Left forelimb (tissue), 1 donor: Measurements from ENCODE around the gene NPAS3.

Experiments used
- DNase-seq: peaks from one replicate; pipeline ENCODE4 v3.0.0-alpha.2; 2018; ENCODE audit warnings: low spot score

Gene NPAS3

DNA sequence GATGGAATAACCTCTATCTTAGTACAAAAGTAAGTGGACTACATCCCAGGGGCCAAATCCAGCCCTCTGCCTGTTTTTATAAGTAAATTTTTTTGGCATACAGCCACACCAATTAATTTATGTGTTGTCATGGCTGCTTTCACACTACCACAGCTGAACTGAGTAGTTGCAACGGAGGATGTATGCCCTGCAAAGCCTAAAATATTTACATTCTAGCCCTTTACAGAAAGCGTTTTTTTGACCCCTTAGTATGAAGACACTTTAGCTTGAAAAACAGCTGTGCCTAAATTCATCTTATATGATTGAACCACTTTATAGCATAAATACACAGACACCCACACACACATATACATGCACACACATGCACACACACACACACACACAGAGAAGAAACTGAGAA is 510.6 kb downstream of the NPAS3 start:
- no peak for DNase-seq

- DNase-seq: no peak
These were observed 511.2 kb downstream of the NPAS3 start for GRCh38 chr14:33449703-33450395.

DNA sequence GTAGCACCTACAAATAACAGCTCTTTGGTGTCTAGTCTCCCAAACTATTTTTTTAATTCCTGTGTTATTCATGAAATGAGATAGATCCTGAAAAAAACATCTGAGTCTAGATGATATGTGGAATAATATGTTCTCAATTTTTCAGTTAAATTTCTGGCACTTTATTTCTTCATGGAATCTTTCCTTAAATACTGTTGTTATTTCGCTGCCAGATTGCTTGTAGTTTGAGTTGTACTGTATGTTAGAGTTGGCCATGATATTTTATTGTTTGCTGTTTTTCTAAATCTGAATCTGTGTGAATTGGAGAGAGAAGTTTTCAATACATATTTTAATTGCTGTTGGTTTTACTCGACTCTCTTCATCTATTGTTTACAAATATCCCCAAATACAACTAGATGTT is 511.7 kb downstream of the NPAS3 start:
- no peak for DNase-seq

DNA sequence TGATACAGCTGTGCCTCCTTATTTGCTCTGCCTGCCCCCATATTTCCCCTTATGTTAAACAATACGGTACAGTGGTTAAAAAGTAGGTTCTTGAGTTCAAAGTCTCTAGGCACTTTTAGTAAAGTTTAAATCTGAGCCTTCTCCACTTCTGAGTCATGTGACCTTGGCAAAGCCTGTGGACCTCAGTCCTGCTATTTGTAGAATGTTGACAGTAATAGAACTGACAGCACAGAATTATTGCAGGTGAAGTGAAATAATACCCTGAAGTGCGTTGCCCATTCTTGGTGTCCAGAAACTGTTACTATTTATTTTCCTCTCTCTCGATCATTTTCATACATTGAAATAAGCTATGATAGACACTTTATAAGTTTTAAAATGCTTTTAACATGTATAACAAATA is 512.5 kb downstream of the NPAS3 start:
- no peak for DNase-seq

- DNase-seq: no peak
These were observed 514.3 kb downstream of the NPAS3 start for GRCh38 chr14:33452995-33453394.

- no peak for DNase-seq
These were observed 515.4 kb downstream of the NPAS3 start for GRCh38 chr14:33454022-33454595.

GRCh38 chr14:33454707-33455106 is 516.0 kb downstream of the NPAS3 start:
- DNase-seq: no peak

DNA sequence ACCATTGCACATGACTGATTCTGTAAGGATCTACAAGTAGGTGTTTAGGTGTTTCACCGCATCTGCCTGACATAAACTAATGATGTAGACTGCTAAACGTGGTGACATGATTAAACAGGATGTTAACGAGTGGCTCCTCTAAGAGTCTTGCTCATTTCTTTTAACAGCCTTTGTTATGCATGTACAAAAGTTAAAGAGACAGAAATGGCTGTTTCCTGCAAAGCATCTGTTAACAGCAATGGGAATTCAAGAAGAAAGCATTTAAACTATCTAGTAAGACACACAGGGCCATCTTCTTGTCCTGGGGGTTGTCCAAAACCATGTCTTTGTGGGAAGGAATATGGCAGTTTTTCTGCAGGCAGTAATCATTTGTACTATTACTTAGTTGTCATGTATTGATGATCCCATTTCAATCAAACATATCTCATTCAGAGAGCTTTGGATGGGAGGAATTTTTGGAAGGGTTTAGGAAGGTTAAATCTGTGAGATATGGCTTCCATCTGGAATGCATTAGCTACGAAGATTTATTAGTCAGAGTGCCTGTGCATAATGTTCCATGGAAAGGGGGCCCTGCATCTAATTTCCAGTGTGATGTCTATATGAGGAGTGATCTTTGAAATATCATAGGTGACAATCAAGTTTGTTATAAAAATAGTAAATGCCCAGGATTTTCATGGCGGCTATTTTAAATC is 517.1 kb downstream of the NPAS3 start:
- no peak for DNase-seq

DNA sequence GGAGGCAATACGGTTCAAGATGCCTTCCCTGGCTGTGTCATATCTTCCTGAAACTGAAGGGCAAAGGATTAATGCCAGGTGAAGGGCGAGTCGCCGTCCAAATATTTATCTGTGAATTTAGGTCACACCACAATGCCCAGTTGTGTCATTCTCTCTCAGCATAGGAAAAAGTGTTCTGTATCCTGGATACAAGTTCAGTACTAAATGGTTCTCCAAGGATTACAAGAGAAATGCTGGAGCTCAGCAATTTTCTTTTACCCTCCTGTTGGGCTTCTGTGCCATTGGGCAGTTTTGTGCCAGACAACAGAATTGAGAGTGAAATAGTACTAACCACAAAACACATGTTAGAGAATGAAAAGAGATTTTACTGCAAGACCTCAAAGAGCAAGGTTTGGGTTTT is 518.3 kb downstream of the NPAS3 start:
- no peak for DNase-seq

DNA sequence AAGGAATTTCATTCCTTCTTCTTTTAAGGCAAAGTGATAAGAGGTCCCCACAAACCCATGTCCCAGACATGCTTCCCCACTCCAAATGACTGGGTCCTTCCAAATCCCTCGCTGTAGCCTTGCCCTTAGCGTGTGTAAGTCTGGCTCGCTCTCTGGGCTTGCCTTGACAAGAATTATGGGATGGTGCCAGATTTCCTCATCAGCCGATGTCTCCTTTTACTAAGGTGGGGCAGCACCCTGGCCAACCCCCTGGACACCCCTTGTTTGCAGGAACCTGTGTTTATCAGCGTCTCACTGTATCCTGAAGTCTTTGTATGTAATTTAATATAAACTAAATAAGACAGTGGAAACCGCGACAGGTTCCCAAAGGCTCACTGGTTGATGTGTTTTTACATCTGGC is 518.9 kb downstream of the NPAS3 start:
- DNase-seq: no peak

GRCh38 chr14:33460164-33460563 is 521.5 kb downstream of the NPAS3 start:
- no peak for DNase-seq

DNA sequence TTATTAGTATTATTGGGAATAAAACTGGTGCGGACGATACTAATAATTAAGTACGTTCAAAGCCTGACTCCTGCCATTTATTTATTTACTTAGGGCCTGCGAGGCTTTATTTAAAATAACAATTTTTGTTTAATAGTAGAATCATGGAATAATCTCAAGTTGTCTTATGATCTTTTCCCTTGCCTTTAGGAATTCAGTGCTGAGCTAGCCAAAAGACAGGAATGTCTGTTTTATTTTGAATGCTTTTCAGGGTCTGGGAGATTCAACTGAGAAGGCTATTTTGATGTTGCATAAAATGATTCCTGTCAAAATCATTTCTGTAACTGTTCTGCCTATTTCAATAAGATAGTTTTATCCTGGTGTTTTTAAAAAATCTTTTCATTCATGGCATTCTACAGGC is 522.4 kb downstream of the NPAS3 start:
- no peak for DNase-seq

DNA sequence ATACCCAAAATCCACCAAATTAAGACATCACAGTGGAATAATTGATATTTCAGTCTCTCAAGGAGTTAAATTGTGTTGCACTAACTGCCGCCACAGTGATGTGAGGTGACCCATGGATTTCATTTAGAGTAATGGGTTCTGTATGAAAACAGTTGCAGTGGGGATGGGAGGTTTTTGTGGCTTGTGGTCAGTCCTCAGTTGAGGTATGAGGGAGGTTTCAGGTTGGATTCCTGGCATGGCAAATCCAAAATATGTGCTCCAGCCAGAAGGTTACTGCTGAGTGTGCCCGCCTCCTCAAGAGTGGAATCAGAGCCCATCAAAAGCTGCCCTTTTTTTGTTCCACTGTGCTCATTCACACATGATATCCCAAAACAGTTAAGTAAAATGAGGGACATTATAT is 525.1 kb downstream of the NPAS3 start:
- no peak for DNase-seq

DNA sequence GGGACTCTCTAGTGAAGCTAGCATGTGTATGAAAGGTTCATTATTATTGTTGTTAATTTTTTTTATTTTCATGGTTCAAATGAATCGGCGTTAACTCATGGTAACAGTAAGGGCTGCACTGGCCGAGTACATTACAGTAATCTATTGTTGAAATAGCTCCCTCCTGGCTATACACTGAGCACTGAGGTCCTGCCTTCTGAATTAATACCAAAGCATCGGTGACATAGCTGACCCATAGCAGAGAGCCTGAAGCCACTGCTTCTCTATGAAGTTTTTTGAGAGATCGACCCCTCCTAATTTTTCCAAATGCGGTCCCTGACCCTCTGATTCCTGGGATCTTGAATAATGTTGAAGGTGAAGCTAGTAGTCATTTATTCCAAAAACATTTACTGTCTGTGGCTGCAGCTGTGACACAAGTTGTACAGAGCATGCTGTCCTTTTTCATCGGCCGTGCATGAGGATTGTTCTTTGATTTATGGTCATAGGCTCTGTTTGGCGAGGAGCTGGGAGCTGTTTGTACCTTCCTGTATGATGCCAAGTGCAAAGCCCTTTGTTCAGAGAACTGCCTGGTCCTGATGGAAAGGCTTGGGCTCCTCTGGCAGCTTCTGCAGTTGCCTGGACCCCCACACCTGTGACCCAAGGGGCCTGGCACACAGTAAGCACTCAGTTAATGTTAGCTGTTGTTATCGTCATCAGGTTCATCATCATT is 525.7 kb downstream of the NPAS3 start:
- no peak for DNase-seq

DNA sequence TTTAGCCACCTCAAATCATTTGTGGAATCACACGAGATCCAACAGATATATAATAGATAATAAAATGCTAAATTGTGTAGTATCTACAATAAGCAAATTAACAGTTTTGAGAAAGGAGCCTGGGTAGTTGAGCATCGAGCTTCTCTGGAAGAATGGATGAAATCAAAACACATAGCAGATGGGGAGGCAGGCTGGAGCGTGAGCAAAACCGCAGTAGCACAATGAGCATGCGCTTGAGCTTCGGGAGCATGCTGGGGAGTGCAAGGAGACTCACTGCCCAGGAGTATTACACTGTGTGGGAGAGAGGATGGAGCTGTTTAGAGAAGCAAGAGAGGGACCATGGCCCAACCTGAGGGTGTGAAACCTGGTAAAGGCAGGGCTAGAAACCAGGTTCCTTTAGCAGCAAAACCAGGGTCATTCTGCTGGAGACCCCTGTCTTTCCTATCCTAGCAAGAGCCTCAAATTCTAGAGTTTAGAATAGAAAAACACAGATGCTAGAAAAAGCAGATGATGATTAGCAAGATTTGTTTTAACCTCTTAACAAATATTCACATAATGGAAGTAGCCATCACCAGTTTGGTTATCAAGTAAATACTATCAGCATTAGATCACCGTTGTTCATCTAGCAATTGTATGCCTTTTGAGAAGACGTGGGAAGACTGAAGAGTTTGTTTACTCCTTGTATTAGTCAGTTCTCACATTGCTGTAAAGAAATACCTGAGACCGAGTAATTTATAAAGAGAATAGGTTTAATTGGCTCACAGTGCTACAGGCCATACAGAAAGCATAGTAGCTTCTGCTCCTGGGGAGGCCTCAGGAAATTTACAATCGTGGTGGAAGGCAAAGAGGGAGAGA is 527.4 kb downstream of the NPAS3 start:
- DNase-seq: no peak

GRCh38 chr14:33467971-33468370 is 529.3 kb downstream of the NPAS3 start:
- DNase-seq: no peak

- DNase-seq: no peak
These were observed 531.2 kb downstream of the NPAS3 start for GRCh38 chr14:33469898-33470297.

DNA sequence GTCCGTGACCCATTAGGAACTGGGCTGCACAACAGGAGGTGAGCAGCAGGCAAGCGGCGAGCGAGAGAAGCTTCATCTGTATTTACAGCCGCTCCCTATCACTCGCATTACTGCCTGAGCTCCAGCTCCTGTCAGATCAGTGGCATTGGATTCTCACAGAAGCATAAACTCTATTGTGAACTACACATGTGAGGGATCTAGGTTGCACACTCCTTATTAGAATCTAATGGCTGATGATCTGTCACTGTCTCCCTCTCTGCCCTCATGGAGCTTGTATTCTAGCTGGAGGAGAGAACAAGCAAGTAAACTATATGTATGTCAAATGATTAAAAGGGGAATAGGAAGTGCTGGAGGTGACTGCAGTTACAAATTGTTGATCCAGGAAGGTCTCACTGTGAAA is 533.1 kb downstream of the NPAS3 start:
- no peak for DNase-seq

DNA sequence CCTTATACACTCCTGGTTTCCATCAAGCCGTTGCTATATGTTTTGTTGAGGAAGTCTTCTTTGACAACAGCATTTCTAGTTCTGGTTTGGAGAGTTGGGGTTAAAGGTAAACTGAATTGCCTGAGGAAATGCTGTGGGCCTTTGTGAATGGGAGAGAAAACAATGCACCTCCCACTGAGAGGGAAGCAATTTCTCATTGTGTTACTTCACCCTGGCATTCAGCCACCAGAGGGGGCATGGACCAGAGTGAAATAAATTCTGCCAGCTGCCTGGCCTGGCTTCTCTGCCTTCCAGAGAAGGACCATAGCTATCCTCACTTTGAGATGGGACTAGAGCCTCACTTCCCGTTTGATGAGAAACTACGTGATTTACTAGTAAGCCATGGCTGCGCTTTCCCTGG is 536.9 kb downstream of the NPAS3 start:
- DNase-seq: no peak

GRCh38 chr14:33477797-33478196 is 539.1 kb downstream of the NPAS3 start:
- no peak for DNase-seq

GRCh38 chr14:33480071-33480886 is 541.6 kb downstream of the NPAS3 start:
- no peak for DNase-seq
